Ascending aorta (tissue), 2 donors: ENCODE results near the gene HOXC6. TPM values are rescaled to one million over a fixed set of nuclear protein-coding genes. Genes with fewer than 3 reads are reported as not detected.

Experiments
- DNase-seq, 2 donors: peaks; one replicate each; pipeline ENCODE4 v3.0.0-alpha.2; 2019; ENCODE audit warnings: low spot score in 2 of 2
- H3K27ac ChIP-seq, 2 donors: fragments of 200-600 bp; sonication (generic); one replicate each; pipeline ENCODE4 v1.5.1; 2016 to 2017; ENCODE audit warnings: mild to moderate bottlenecking in 1 of 2
- H3K27me3 ChIP-seq: fragments of 200-600 bp; sonication (generic); one replicate; pipeline ENCODE4 v1.5.1; 2017
- H3K36me3 ChIP-seq, 2 donors: fragments of 200-600 bp; sonication (generic); one replicate each; pipeline ENCODE4 v1.5.1; 2016
- H3K4me1 ChIP-seq, 2 donors: fragments of 200-600 bp; sonication (generic); one replicate each; pipeline ENCODE4 v1.5.1; 2016 to 2017; ENCODE audit warnings: mild to moderate bottlenecking in 1 of 2
- H3K4me3 ChIP-seq, 2 donors: fragments of 200-600 bp; sonication (generic); one replicate each; pipeline ENCODE4 v1.5.1; 2016 to 2017; ENCODE audit warnings: mild to moderate bottlenecking in 1 of 2
- H3K9me3 ChIP-seq, 2 donors: fragments of 200-600 bp; sonication (generic); one replicate each; pipeline ENCODE4 v1.5.1; 2016
- intact Hi-C: fragments of 100-400 bp; cut with DNase I; formaldehyde crosslinking; loops from one replicate; pipeline ENCODE4 v1.15.1; 2023
- total RNA-seq: library from RNA; depleted of rRNA; stranded (reverse); fragments of >200 nt; gene quantifications from one replicate; pipeline ENCODE4 v1.1.0, GENCODE V29; 2016
- TF ChIP-seq, protein P1 (sequence below), 3 experiments: fragments of 200-600 bp in 2 of 3; fragments of 450-650 bp in 1 of 3; sonication (generic) in 2 of 3; IDR thresholded peaks; one replicate each; pipeline ENCODE4 v1.5.1; 2016 to 2019; ENCODE audit warnings: antibody characterized with exemption in 3 of 3, mild to moderate bottlenecking in 1 of 3, moderate library complexity in 1 of 3

Gene HOXC6
- total RNA-seq, 1 donor from 2014 or later: 7.6 TPM

DNA sequence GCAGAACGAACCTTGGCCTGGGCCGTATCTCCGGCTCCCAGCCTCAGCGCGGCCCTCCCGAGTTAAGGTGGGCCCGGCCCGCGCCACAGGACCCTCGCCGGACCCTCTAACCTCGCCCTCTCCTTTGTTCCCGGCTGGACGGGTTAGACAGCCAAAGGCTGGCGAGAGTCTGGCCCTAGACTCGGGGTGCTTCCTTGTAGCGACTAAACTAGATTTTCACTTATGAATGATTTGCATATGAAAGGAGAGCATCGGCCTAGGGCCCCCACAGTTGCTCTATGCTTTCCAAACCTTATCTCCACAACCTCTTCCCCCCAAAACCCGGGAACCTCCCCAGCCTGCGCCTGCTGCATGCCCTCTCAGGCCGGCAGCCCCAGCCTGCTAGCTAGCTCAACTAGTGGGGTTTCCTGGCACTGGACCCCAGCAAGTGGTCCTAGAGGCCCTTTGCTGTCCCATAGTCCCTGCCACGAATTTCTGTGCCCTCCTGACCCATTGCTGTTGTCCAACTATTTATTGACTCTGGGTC is 6.6 kb downstream of the HOXC6 start:
- Histone ChIP-seq H3K27me3 (no peaks in the 10 kb centered on the region), H3K4me3 (no peak overlapping the region), H3K36me3 (no peaks in the 10 kb centered on the region), H3K9me3 (no peaks in the 10 kb centered on the region), H3K4me1 (peaks cover 0 to 5% of the 10 kb centered on the region in 2 donors), H3K27ac (no peak overlapping the region)
- TF ChIP-seq, protein P1, sequence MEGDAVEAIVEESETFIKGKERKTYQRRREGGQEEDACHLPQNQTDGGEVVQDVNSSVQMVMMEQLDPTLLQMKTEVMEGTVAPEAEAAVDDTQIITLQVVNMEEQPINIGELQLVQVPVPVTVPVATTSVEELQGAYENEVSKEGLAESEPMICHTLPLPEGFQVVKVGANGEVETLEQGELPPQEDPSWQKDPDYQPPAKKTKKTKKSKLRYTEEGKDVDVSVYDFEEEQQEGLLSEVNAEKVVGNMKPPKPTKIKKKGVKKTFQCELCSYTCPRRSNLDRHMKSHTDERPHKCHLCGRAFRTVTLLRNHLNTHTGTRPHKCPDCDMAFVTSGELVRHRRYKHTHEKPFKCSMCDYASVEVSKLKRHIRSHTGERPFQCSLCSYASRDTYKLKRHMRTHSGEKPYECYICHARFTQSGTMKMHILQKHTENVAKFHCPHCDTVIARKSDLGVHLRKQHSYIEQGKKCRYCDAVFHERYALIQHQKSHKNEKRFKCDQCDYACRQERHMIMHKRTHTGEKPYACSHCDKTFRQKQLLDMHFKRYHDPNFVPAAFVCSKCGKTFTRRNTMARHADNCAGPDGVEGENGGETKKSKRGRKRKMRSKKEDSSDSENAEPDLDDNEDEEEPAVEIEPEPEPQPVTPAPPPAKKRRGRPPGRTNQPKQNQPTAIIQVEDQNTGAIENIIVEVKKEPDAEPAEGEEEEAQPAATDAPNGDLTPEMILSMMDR (IDR thresholded peaks at IDR 0.05): no peak
- DNase-seq: no peak
- intact Hi-C loops: loop anchor here (2.0 to 5.0 kb wide), 2 partner anchors 16 to 107 kb away; no protein-coding TSS in a partner anchor

DNA sequence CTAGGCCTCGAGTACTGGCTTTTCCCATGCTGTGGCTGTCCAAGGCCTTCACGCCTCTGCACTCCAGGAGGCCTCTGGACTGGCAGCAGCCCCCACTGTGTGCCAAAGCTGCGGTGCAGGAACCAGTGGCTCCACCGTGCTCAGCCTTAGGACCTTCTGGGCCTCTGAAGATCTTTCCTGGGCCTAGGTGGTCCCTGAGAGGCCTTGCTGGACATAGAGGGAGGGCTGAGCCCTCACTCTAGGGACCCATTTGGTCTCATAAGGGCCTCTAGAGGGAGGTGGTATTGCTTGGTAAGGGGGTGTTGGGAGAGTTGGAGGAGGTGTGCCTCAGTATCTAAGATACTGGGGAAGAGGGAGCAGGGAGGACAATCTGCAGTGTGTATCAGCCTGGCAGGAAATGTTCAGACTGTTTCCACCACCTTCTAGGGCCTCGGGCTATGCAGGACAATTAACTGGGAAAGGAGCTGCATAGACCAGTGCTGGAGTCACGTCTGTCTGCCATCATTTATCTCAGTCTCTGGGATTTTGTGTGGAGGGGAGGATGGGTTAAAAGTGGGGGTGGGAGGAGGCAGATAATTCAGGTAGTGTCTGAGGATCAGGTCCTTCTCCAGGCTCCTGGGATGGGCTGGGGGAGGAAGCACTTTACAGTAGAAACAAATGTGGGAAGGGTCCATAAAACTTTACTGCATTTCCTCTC is 7.5 kb downstream of the HOXC6 start:
- H3K27ac ChIP-seq: no peak overlapping the region
- TF ChIP-seq, protein P1 (IDR thresholded peaks at IDR 0.05): no peak
- H3K9me3 ChIP-seq: no peaks in the 10 kb centered on the region
- intact Hi-C loops: loop anchor here (2.0 kb wide), 1 partner anchor 17 kb away; no protein-coding TSS in a partner anchor
- no peaks in the 10 kb centered on the region for H3K27me3 ChIP-seq
- no peaks in the 10 kb centered on the region for H3K36me3 ChIP-seq
- H3K4me3 ChIP-seq: no peak overlapping the region
- peaks cover 0 to 5% of the 10 kb centered on the region in 2 donors for H3K4me1 ChIP-seq
- DNase-seq: no peak

- Histone ChIP-seq H3K27ac (no peak overlapping the region), H3K4me3 (no peak overlapping the region), H3K9me3 (no peaks in the 10 kb centered on the region), H3K27me3 (no peaks in the 10 kb centered on the region), H3K36me3 (no peaks in the 10 kb centered on the region), H3K4me1 (peaks cover 0 to 5% of the 10 kb centered on the region in 2 donors)
- TF ChIP-seq, protein P1 (IDR thresholded peaks at IDR 0.05): peak in 1 of 3 experiments; percentile 14
- no peak for DNase-seq
- intact Hi-C loops: no loop called here
These were observed 8.6 kb downstream of the HOXC6 start for GRCh38 chr12:54036620-54037359.

GRCh38 chr12:54037360-54038283 is 9.4 kb downstream of the HOXC6 start:
- no peak overlapping the region for H3K4me3 ChIP-seq
- no peak overlapping the region for H3K27ac ChIP-seq
- TF ChIP-seq, protein P1 (IDR thresholded peaks at IDR 0.05): no peak
- H3K4me1 ChIP-seq: peaks cover 0 to 5% of the 10 kb centered on the region in 2 donors
- H3K27me3 ChIP-seq: no peaks in the 10 kb centered on the region
- H3K9me3 ChIP-seq: no peaks in the 10 kb centered on the region
- H3K36me3 ChIP-seq: no peaks in the 10 kb centered on the region
- intact Hi-C loops: no loop called here
- DNase-seq: no peak

GRCh38 chr12:54038284-54038870 is 10.1 kb downstream of the HOXC6 start:
- intact Hi-C loops: no loop called here
- DNase-seq: no peak
- Histone ChIP-seq H3K4me3 (no peak overlapping the region), H3K36me3 (no peaks in the 10 kb centered on the region), H3K9me3 (no peaks in the 10 kb centered on the region), H3K27me3 (no peaks in the 10 kb centered on the region), H3K4me1 (peaks cover 0 to 3% of the 10 kb centered on the region in 2 donors), H3K27ac (no peak overlapping the region)
- TF ChIP-seq, protein P1 (IDR thresholded peaks at IDR 0.05): no peak
